Thyroid gland (tissue), 4 donors: ENCODE results near the gene SVOP.

ENCODE experiments used
- POLR2A ChIP-seq, 2 donors: fragments of 450-650 bp; IDR thresholded peaks; one replicate each; pipeline ENCODE4 v1.6.1; 2017; ENCODE audit warnings: antibody characterized with exemption in 2 of 2, mild to moderate bottlenecking in 2 of 2, moderate library complexity in 1 of 2
- TF ChIP-seq, protein P1 (sequence below), 6 experiments: fragments of 200-600 bp in 3 of 6; fragments of 450-650 bp in 3 of 6; sonication (generic) in 3 of 6; IDR thresholded peaks; one replicate each; pipeline ENCODE4 v1.5.1; 2016 to 2019; ENCODE audit warnings: antibody characterized with exemption in 6 of 6, mild to moderate bottlenecking in 2 of 6, inconsistent platforms in 1 of 6, moderate library complexity in 1 of 6

DNA sequence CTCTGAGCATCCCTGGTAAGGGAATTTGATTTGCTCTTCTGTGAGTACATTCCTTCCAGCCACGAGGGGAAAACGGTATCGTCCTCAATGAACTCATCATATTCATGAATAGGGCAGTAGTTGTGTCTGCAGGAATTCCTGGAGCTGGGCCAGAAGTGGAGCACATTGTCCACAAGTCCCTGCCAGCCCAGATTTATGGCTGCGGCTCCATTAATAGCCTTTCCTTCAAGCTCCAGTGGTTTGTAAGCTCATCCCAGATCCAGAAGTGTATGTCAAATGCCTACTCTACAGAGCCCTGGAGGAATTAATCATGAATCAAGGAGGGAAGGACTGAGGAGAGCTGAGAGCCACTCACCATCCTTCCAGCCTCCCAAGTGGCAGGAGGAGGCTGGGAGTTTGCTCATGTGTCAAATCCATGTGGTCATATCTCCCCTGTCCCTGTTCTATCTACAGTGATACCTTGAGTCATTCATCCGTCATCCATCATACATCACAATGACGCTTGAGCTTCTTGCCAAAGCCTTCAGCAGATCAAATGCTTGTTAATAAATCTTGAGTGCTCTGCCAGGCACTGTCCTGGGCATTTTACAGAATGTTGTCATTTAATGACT lies 65.5 kb downstream of the SVOP start:
- TF ChIP-seq, protein P1, sequence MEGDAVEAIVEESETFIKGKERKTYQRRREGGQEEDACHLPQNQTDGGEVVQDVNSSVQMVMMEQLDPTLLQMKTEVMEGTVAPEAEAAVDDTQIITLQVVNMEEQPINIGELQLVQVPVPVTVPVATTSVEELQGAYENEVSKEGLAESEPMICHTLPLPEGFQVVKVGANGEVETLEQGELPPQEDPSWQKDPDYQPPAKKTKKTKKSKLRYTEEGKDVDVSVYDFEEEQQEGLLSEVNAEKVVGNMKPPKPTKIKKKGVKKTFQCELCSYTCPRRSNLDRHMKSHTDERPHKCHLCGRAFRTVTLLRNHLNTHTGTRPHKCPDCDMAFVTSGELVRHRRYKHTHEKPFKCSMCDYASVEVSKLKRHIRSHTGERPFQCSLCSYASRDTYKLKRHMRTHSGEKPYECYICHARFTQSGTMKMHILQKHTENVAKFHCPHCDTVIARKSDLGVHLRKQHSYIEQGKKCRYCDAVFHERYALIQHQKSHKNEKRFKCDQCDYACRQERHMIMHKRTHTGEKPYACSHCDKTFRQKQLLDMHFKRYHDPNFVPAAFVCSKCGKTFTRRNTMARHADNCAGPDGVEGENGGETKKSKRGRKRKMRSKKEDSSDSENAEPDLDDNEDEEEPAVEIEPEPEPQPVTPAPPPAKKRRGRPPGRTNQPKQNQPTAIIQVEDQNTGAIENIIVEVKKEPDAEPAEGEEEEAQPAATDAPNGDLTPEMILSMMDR (IDR thresholded peaks at IDR 0.05): no peak
- TF ChIP-seq POLR2A (IDR thresholded peaks at IDR 0.05): no peak
